NCI-H748 treated with DMSO at 0.1 percent for 48 hours (cell line): ENCODE results near the gene GALNT3.

ENCODE experiments used
- DNase-seq: peaks from one replicate; lab custom pipeline; 2025; lab: John Stamatoyannopoulos, UW

Gene GALNT3

DNA sequence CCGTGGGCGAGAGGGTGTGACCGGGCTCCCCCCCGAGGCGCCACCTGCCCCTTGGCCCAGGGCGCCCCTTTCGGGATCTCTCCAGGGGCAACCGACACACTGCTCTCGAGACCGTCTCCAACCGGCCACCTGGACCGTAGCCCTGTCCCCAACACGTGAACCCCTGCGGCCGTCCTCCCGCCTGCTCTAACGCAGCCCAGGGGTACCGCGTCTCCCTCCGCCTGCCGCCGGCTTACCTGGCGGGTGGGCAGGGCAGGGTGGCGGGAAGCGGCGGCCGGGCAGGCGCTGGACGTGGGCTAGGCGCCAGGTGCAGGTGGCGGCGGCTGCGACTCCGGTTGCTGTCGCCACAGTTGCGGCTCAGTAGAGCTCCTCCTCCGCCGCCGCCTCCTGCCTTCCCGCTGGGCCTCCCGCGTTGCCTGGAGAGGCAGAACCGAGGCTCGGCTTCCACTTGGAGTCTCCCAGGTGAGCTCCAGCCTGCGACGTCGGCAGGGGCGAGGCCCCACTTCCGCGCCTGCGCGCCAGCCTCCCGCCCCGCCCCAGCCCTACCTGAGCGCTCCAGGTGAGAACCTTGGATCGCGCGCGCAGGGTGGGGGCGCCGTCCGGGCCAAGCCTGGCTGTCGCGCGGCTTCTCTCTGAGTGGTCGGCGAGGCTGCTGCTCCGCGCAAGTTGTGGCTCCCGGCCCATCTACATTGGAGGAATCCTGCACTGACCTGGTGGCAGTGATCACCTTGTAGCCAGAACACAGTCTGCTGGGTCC is at the start of gene GALNT3:
GALNT3 (minus strand) TSS at position 469 of the 757 bp plus-strand sequence. CDS start 23,547 bp downstream, outside the sequence.
- DNase-seq, result peak; percentile 89

DNA sequence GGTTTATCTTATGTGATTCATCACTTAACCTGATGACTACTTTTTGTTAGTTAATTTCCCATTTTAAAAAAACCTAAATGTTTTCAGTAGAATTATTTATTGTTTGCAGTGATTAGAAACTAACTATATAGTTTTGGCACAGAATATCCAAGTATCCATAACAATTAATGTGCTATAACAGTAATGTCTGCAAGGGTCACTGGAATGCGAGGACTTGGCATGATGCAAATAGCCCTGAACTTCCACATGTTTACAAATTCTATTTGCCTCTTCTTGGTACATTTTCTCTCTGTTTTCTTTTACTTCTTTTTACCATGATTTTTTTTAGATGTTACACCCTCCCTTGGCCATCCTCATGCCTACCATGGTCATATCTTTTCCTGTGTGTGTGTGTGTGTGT is 49.3 kb upstream of the GALNT3 start:
- peak; percentile 97 for DNase-seq

DNA sequence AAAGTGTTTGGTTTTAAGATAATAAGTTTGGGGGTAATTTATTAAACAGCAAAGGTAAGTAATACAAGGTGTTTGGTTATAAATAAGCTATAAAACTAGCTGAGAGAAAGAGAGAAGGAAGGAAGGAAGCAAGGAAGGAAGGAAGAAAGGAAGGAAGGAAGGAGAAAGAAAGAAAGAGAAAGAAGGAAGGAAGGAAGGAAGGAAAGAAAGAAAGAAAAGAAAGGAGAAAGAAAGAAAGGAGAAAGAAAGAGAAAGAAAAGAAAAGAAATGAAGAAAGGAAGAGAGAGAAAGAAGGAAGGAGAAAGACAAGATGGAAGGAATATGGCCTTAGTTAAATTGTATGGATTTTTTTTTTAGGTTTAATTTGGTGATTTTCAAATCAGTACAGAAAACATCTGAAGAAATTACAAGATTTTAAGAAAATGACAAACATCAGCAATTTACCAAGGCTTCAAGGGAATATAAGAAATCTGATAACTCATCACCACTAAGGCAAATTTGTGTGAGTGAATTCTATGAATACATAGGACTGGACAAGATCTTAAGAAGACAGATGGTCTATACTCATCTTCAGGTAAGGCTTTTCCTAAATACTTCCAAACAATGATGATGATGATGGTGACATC is 46.4 kb upstream of the GALNT3 start:
- DNase-seq, result no peak

DNA sequence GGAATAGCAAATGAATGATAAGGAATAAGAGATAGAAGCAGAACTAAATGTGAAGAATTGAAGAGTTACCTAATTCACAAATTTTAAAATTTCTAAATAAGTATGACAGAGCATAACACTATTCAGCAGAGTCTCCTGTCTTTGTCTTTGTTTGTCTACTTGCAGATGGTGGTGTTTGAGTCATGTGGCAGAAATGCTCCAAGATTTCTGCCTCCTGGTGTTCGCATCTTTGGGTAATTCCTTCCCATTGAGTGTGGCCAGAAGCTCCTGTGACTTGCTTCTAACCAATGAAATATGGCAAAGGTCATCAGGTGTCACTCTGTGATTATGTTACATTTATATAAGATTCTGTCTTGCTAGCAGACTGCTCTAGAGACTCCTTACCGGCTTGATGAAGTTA is 45.6 kb upstream of the GALNT3 start:
- no peak for DNase-seq

DNA sequence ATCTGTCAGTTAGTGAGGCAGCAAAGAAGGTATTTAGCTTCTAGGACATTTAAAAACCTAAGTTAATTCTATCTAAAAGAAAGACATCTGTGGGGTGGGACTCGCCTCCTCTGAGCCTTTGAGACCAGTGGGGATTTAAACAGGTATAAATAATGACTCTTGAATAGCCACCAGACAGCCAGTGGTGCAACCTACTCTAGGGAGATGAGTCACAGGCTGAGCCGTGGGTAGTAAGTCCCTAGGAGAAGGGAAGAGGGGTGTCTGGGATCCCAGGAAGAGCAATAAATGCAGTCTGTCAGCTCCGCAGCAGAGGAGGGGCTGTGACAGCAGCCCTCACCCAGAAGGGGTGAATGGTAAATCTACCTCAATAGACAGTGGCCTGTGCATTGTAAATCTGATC is 43.1 kb upstream of the GALNT3 start:
- DNase-seq, result no peak

DNA sequence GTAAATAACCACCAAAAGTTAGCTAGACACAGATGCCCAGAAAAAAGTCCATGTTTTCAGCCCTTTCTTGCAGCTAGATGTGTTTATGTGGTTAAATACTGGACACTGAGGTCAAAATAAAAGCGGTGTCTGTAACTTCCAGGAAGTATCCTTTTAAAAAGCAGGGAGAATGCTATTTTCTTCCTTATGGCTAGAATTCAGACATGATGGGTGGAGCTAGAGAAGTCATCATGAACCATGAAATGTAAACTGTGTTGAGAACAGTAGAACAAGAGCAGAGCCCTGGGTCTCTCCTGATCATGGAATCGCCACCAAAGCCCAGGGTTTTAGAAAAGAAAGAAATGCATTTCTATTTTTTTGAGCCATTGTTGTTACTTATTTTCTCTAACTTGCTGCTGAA is 41.3 kb upstream of the GALNT3 start:
- DNase-seq, result no peak

DNA sequence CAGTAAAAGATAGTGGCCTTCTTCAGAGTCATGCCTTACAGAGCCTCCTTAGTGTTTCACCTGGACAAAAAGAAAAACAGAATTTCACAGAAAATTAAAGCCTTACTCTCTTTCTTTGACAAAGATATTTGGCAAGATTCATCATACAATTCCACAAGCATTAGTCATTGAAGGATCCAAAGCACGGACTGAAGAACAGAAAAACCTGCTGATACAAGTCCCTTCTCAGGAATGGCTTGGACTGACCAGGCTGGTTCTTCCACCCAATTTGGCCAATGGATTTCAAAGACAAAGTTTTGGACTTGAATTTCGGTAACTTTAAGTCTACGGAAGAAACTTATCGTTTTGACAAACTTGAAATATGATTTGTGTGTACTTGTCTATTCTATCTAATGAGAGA is 39.1 kb upstream of the GALNT3 start:
- no peak for DNase-seq

DNA sequence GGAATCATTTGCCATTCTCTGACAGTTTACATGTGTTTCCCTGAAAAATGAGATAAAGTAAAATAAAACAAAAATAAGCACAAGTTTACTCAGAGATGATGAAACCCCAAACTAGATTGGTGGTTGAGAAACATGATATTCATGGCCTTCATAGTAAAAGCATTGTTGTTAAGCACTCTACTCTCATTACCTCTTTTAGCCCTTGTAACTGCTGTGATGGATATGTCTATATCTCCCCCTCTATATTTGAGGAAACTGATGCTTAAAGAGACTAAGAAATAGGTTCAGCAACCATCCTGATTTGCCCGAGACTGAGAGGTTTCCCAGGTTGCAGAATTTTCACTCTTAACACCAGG is 33.9 kb upstream of the GALNT3 start:
- no peak for DNase-seq

DNA sequence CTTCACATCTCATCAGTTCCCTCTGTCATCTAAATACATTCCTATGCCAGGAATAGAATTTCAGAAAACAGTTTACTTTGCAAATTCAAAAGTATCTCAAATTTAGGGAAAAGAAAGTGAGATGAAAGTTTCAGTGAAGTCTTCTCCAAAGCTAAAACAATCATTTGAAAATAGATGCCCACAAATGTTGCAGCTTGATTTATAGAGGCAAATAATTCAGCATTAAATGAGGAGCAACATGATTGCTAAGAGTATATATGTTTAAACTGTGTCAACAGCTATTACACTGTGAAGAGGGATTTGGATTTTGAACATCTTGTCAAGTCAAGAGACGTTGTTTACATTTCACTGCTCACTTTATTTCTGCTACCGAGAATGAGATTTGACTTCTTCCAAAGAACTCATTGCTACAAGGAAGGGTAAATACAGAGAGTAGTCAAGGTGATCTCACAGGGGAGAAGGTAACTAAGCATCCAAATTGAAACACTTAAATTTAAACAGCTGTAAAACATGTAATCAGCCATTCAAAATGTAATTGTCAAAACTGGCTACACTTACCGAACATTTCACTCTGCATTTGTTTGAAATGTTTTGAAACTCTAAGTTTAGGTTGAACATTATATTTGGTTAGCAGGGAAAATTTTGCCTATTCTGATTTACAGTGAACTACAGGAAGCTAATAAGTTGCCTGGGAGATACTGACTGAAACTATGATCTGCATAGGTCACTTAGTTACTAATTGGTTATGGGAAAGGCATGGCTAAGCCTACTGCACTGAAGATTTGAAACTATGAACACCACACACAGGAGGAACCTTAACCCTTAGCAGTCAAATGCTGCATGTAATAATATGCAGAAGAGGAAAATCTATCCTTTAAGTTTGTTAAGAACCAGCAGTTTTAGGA is 33.2 kb upstream of the GALNT3 start:
- DNase-seq, result no peak

DNA sequence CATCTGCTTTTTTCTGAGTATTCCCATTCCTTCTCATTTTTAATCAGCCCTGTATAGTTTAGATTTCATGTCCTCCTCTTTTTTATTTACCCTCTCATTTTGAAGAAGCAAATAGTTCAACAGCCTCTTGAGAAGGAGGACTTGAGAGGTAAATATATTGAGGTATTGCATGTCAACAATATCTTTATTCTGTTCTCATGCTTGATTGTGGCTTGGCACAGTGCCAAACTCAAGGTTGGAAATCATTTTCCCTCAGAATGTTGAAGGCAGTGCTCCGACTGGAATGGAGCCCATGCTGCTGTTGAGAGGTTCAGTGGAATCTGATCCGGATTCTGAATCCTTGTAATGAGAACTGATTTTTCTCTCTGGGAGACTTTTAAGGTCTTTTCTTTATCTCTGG is 31.0 kb upstream of the GALNT3 start:
- peak; percentile 51 for DNase-seq

DNA sequence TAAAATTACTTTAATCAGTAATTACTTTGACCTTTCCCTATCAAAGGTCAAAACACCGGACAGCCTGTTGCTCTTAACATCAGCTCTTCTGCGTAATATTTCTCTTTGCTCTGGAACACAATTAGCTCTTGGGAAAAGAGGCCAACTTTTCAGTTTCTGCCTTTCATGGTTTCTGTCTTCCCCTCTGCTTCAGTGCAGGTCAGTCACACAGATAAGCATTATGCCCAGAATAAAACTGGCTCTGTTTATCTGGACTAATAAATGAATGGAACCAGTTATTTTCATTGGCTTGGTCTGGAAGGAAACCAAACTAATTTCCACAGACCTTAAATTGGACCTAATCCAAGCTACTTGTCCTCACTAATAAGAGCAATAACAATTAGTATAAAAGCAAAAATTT is 26.2 kb upstream of the GALNT3 start:
- no peak for DNase-seq

DNA sequence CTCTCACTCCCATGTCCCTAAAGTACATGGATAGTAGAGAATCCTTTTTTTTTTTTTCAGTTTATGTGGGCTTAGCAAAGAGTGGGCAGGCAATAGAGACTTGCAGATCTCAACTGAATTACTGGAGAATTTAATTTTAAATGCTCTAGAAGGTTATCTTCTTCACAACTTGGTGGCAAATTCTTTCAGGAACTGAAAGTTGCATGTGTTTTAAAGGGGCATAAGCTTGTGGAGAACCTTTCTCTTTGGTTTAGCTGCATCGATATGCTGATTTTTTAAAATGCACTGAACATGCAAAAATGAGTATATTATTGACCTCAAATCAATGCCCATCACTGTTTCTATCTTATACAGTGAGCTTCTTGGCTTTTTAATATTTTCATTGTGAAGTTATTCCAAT is 24.9 kb upstream of the GALNT3 start:
- DNase-seq, result no peak

DNA sequence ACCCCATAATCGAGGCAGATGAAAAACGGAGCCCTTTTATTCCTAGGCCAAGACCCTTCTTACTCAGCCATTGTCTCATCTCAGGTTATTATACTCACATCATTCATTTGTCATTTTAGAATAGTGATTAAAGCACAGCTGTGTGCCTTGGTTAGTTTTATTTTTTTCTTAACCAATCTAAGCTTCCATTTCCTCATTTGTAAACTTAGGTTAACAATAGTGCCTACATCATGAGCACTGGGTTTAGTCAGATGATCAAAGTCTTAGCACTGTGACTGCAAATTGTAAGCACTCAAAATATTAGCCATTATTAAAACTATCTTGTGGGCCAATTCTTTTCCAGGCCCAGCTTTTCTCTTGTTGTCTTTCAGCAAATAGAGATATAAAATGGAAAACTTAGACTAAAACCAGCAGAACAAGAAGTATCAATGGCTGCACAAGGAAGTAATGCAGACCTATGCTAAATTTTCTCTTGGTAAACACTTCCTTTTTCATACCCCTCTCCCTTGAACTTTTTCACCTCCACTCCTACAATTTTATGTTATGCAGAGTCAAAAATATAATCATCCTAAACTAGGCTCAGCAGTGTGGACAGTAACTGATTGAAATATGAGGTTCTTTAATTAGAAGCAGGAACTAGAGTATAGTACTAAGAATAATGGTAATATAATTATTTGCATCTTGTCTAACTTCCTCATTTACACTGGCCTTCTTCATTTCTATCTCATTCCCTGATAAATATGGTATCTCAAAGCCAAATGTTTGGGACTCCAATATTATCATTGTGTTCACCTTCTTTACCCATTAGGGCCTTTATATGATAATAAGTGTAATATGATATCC is 21.5 kb upstream of the GALNT3 start:
- DNase-seq, result no peak

DNA sequence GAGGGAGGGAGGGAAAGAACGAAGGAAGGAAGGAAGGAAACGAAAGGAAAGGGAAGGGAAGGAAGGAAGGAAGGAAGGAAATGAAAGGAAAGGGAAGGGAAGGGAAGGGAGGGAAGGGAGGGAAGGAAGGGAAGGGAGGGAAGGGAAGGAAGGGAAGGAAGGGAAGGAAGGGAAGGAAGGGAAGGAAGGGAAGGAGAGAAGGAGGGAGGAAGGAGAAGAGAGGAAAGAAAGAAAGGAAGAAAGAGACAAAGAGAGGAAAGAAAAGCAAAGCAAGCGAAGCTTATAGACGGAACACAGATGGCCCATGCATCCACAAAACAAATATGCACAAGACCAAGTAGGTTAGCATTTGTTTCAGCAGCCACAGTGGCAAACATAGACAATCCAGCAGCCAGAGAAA is 20.4 kb upstream of the GALNT3 start:
- no peak for DNase-seq

DNA sequence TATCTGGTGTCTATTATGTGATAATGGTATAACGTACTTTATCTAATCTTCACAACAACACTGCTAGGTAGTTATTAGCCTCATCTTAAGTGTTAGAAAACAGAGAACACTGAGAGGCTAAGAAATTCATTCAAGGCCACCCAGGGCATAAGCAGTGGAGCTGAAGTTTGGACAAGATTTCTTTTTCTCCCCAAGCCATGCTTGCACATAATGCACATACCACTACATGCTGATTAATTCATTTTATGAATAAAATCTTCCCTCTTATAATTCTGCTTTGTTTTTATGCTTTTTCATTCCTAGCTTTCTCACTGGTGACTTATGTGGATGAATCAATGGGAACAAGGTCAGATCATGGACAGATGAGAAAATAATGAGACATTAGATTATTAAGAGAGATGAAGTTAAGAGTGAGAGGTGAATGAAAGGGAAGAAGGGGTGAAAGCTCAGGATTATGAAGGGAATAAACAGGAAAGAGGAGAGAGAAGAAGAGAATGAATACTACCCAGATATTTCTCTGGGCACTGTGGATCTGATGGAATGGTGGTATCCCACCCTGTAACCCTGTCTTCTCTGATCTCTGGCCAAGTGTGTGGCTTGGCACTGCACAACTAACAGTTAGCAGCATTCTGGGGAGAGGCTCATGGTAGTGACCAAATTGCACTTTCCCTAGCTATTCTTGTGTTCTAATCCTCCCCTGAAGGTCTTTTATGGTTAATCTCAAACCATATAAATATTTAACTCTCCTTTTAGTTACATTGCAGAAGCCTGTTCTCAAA is 17.7 kb upstream of the GALNT3 start:
- no peak for DNase-seq

DNA sequence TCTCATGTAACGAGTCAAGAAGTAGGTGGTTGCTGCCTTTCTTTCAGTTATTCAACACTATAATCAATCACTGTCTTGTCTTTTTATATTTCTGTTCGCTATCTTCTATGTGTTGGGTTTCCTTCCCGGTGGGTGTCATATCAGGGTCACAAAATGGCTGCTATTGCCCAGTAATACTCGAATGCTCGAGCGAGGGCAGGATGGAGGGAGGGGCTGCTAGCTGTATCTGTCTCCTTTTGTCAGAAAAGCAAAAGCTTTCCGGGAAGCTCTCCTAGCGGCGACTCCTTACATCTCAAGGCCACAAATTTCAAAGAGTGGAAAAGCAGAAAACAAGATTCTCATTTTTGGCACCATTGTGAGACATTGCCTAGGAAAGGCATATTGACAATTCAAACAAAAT is 16.4 kb upstream of the GALNT3 start:
- DNase-seq, result no peak

DNA sequence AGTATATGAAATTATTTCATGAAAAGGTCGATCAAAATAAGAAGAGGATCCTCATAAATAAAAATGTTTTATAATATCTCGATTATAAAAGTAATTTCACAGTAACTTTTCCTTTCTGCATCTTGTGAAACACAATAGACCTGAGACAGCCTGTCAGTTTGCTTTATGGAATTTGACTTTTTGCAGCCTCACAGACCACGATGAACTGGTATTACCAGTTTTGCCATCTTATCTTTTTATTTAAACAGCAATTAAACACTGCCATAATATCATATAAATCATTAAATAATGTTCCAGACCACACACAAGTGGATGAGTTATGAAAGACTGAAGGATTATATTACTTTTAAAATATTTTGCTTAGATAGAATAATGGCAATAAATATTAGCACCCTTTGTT is 10.7 kb upstream of the GALNT3 start:
- peak; percentile 82 for DNase-seq

DNA sequence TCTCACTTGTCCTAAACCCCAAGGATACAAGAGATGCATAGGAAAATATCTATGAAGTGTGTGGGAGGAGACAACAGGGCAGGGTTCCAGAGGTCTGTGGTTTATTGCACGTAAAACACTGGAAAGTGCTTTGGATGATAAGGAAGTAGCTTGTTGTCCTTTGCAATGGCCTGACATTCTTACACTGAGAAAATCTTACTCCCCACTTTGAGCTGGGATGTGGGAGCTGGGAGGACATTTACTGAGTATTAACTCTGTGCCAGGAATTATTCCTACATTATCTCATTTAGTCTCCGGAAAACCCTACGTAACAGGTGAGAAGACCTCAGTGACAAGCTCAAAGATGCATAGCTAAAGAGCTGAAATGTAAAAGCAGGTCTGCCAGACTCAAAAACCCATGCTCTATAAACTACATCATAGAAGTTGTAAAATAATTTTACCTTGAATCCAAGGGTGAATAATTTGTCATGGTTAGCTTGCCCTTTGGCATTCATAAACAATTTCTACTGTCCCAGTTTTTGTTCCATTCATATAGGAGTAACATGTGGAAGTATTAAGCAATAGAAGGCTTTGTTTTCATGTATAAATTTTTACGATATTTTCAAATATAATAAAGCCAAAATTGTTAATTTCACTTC is 9.2 kb upstream of the GALNT3 start:
- DNase-seq, result no peak

DNA sequence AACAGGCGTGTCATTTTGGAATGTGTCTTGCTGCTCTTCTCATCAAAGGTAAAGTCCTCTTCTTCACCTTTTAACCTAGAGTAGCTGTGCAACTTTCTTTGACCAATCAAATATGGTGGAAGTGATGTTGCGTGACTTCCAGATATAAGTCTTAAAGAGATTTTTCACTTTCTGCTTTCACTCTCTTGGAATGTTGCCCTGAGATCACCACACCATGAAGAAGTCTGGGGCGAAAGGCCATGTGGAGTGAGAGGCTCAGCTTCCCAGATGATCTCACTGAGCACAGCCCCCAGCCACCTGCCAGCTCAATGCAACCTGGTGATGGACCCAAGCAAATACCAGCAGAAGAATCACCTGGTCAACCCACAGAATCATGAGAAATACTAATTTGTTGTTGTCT is 7.1 kb upstream of the GALNT3 start:
- no peak for DNase-seq

DNA sequence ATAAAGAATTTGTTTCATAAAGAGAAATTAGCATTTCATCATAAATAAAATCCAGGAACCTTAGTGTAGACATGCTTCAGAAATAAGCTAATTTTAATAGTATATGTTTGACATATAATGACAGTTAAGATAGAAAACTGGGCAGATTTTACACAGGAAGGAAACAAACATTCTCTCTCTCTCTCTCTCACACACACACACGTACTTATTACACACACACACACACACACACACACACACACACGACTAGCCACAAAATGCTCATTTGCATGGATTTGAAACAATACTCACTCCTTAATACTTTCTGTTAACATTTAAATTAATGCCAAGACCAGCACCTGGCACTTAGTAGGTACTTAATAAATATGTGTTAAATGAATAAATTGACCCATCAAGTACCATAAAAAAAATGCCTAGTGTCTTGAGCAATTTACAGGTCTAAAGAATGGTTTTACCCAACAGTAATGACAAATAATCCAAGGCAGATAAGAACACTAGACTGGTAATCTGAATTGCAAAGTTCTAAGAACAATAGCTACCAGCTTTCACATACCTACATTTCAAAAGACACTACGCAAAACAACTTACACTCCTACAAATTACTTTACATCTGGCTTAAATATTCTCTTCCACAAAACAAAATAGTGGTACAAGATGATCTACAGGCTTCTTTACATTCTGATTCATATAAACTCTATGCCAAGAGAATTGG is 2.9 kb upstream of the GALNT3 start:
- no peak for DNase-seq
